GM12878 (cell line): ENCODE measurements around the gene ZNF785. TPM values are rescaled to one million over a fixed set of nuclear protein-coding genes. Genes with fewer than 3 reads are reported as not detected.

ENCODE experiments used
- ATAC-seq: fragments of 200-7000 bp; cut with Tn5 transposase; 3 replicates; pipeline ENCODE4 v1.9.1; 2020; ENCODE audit warnings: mild to moderate bottlenecking, moderate library complexity
- BruUV-seq: library from RNA; stranded (reverse); fragments of 400-500 nt; replicated peaks from 2 replicates; lab custom pipeline; 2021; lab: Mats Ljungman, UMichigan
- CTCF ChIA-PET: fragments of 300-600 bp; sonication (Branson Sonifier 250); formaldehyde crosslinking; extraction: SDS; loops from one replicate; lab custom pipeline; 2021; ENCODE audit warnings: inconsistent platforms; lab: Yijun Ruan, JAX
- POLR2A ChIA-PET: fragments of 350-600 bp; formaldehyde crosslinking; extraction: SDS; loops from one replicate; lab custom pipeline; 2021; ENCODE audit warnings: inconsistent platforms; lab: Charles Lee
- RAD21 ChIA-PET: fragments of 300-600 bp; sonication (Branson Sonifier 250); formaldehyde crosslinking; loops from one replicate; lab custom pipeline; 2023; ENCODE audit warnings: antibody characterized with exemption; ENCODE audit not compliant: unreplicated experiment; lab: Charles Lee
- SMC1A ChIA-PET: fragments of 300-600 bp; sonication (Branson Sonifier 250); formaldehyde crosslinking; loops from one replicate; lab custom pipeline; 2023; ENCODE audit not compliant: unreplicated experiment, uncharacterized antibody; lab: Charles Lee
- DNase-seq: peaks from one replicate; pipeline ENCODE4 v3.0.0-alpha.2; 2011; ENCODE audit warnings: low read depth, low spot score
- FAIRE-seq: peaks from 3 replicates; lab custom pipeline; 2011; peaks lifted over from hg19 to GRCh38; lab: Jason Lieb, UNC
- H2AFZ ChIP-seq: 2 replicates; pipeline ENCODE4 v1.6.0; 2011; ENCODE audit warnings: low read depth, low read length, control low read depth; ENCODE audit not compliant: control insufficient read depth
- H3K27ac ChIP-seq: 2 replicates; pipeline ENCODE4 v1.5.1; 2011; ENCODE audit warnings: control low read depth; ENCODE audit not compliant: control insufficient read depth, insufficient read depth
- H3K27me3 ChIP-seq, 2 experiments: replicated peaks in 1 of 2; 2 replicates each; pipeline versions ENCODE4 v1.6.0 to v1.6.1; 2011; ENCODE audit warnings: low read length in 1 of 2; ENCODE audit not compliant: control insufficient read depth in 2 of 2, insufficient read depth in 2 of 2
- H3K36me3 ChIP-seq, 2 experiments: 2 replicates each; pipeline ENCODE4 v1.5.1; 2011; ENCODE audit warnings: low read length in 1 of 2; ENCODE audit not compliant: control insufficient read depth in 2 of 2, insufficient read depth in 2 of 2
- H3K4me1 ChIP-seq: 2 replicates; pipeline ENCODE4 v1.6.1; 2011; ENCODE audit warnings: mild to moderate bottlenecking, low read length, moderate library complexity, mixed read lengths; ENCODE audit not compliant: control insufficient read depth, insufficient read depth
- H3K4me2 ChIP-seq: 2 replicates; pipeline ENCODE4 v1.6.0; 2011; ENCODE audit warnings: control low read depth; ENCODE audit not compliant: control insufficient read depth, insufficient read depth
- H3K4me3 ChIP-seq: fragments of 200-600 bp; sonication (generic); 2 replicates; pipeline ENCODE4 v1.5.1; 2016
- H3K79me2 ChIP-seq: 2 replicates; pipeline ENCODE4 v1.6.0; 2011; ENCODE audit warnings: low read length; ENCODE audit not compliant: control insufficient read depth, insufficient read depth
- H3K9ac ChIP-seq: 2 replicates; pipeline ENCODE4 v1.8.0; 2011; ENCODE audit warnings: low read length, control low read depth, mixed read lengths; ENCODE audit not compliant: control insufficient read depth, insufficient read depth
- H3K9me3 ChIP-seq: replicated peaks from 3 replicates; pipeline ENCODE4 v1.5.1; 2011; ENCODE audit warnings: mild to moderate bottlenecking, low read length; ENCODE audit not compliant: control insufficient read depth, insufficient read depth
- H4K20me1 ChIP-seq: 2 replicates; pipeline ENCODE4 v1.6.0; 2011; ENCODE audit not compliant: control insufficient read depth, insufficient read depth
- ASH2L ChIP-seq: fragments of 300-600, 200-600 bp; sonication (generic); IDR thresholded peaks from 2 replicates; pipeline ENCODE4 v1.6.1; 2017; ENCODE audit warnings: low read depth, mild to moderate bottlenecking, borderline replicate concordance
- IKZF2 ChIP-seq, 2 experiments: fragments of 450-650 bp; IDR thresholded peaks; 2 replicates each; pipeline ENCODE4 v1.6.1; 2017; ENCODE audit warnings: mild to moderate bottlenecking in 2 of 2, moderate library complexity in 2 of 2
- IRF3 ChIP-seq: fragments of 450-650 bp; IDR thresholded peaks from 2 replicates; pipeline ENCODE4 v1.6.1; 2014; ENCODE audit warnings: mild to moderate bottlenecking
- KLF5 ChIP-seq: fragments of 450-650 bp; IDR thresholded peaks from 2 replicates; pipeline ENCODE4 v1.6.1; 2014; ENCODE audit warnings: mild to moderate bottlenecking; ENCODE audit not compliant: partially characterized antibody
- LARP7 ChIP-seq: fragments of 450-650 bp; IDR thresholded peaks from 2 replicates; pipeline ENCODE4 v1.6.1; 2017; ENCODE audit warnings: mild to moderate bottlenecking
- PAX8 ChIP-seq: fragments of 450-650 bp; IDR thresholded peaks from 2 replicates; pipeline ENCODE4 v1.6.1; 2017; ENCODE audit warnings: mild to moderate bottlenecking, moderate library complexity
- PBX3 ChIP-seq: IDR thresholded peaks from 2 replicates; pipeline ENCODE4 v1.6.1; 2011; ENCODE audit warnings: mild to moderate bottlenecking, low read depth, low read length, moderate library complexity; ENCODE audit not compliant: insufficient replicate concordance
- RBBP5 ChIP-seq: fragments of 200-600 bp; sonication (generic); conservative IDR thresholded peaks from 2 replicates; pipeline ENCODE4 v1.6.1; 2016
- SIN3A ChIP-seq: IDR thresholded peaks from 2 replicates; pipeline ENCODE4 v1.6.1; 2012; ENCODE audit warnings: low read depth, low read length, improper control_type of control experiment
- SREBF1 ChIP-seq: IDR thresholded peaks from 2 replicates; pipeline ENCODE4 v1.6.1; 2012; ENCODE audit warnings: mild to moderate bottlenecking, low read length
- TBL1XR1 ChIP-seq: IDR thresholded peaks from 2 replicates; pipeline ENCODE4 v1.6.1; 2012; ENCODE audit warnings: low read depth, low read length, improper control_type of control experiment
- ZNF217 ChIP-seq: fragments of 450-650 bp; IDR thresholded peaks from 2 replicates; pipeline ENCODE4 v1.6.1; 2017; ENCODE audit warnings: antibody characterized with exemption, mild to moderate bottlenecking
- WGBS: methylation state at CpG from one replicate; pipeline ENCODE4 v1.1.6; 2016; ENCODE audit warnings: low lambda C conversion rate; ENCODE audit not compliant: insufficient replicate concordance, insufficient coverage; ENCODE audit errors: missing lambda C conversion rate; 5-methylcytosine and 5-hydroxymethylcytosine counted together
- in situ Hi-C: fragments of 300-500 bp; cut with MboI; formaldehyde crosslinking; loops from 9 replicates; pipeline ENCODE4 v1.14.3; 2018; ENCODE audit warnings: mixed read lengths
- intact Hi-C: fragments of 100-400 bp; cut with micrococcal nuclease; formaldehyde crosslinking; loops from one replicate; pipeline ENCODE4 v1.14.2; 2022; ENCODE audit not compliant: unreplicated experiment
- polyA plus RNA-seq, 11 experiments: library from polyadenylated mRNA; depleted of rRNA in 4 of 11; unstranded in 6 of 11; stranded (reverse) in 5 of 11; fragments of >200 nt; fragmentation: Nextera tagmentation in 4 of 11; fragmentation: Illumina TruSeq in 1 of 11; extraction: Ambion mirVana in 4 of 11; extraction: Trizol in 1 of 11; gene quantifications; 1 replicate in 1 of 11; 2 replicates in 10 of 11; pipeline versions ENCODE4 v1.2.1 to v1.2.3, GENCODE V29; 2011 to 2016; ENCODE audit warnings: inconsistent platforms in 2 of 11, missing spikeins in 2 of 11, low read depth in 1 of 11
- total RNA-seq, 4 experiments: library from RNA; depleted of rRNA in 3 of 4; stranded (reverse); fragments of >200 nt in 3 of 4; fragmentation: Illumina TruSeq in 1 of 4; extraction: Trizol in 1 of 4; gene quantifications; 2 replicates each; pipeline versions ENCODE4 v1.2.1 to v1.2.3, GENCODE V29; 2013 to 2021

Gene ZNF785
- total and polyA plus RNA-seq, 10 of the 15 experiments (the other 5 are each of a cell fraction or from before 2014, with no cell fraction given) = 0.87 to 11.5 (median 7.5) TPM

GRCh38 chr16:30601966-30602365 lies 16.5 kb upstream of the ZNF785 start:
- TF ChIP-seq LARP7 = no peak
- no peak for TF ChIP-seq SREBF1
- no peak for TF ChIP-seq KLF5
- no peak for TF ChIP-seq IKZF2 (IDR thresholded peaks at IDR 0.05)
- no peak for TF ChIP-seq PBX3
- TF ChIP-seq TBL1XR1 = no peak
- TF ChIP-seq ASH2L = no peak
- no peak for TF ChIP-seq IRF3
- no peak for TF ChIP-seq RBBP5
- TF ChIP-seq SIN3A = no peak
- TF ChIP-seq ZNF217 = no peak
- no peak for TF ChIP-seq PAX8
- Histone ChIP-seq H3K9me3 (no peaks in the 10 kb centered on the region), H3K27me3 (no peaks in the 10 kb centered on the region), H3K79me2 (no peaks in the 10 kb centered on the region), H4K20me1 (no peaks in the 10 kb centered on the region), H3K27ac (no peak overlapping the region), H3K4me1 (no peaks in the 10 kb centered on the region), H2AFZ (no peak overlapping the region), H3K36me3 (peaks cover 11 to 14% of the 10 kb centered on the region in 2 experiments; a peak in 3 of 4 replicates), H3K4me2 (no peak overlapping the region), H3K4me3 (no peak overlapping the region), H3K9ac (no peak overlapping the region)
- no peak for FAIRE-seq
- CTCF ChIA-PET = interaction anchor here (0.5 to 8.9 kb wide), 8 partner anchors 14 to 172 kb away, joined by 3 to 89 read pairs (median 4); partner anchors contain the start of gene DCTPP1
- intact Hi-C loops (no loop called here), in situ Hi-C loops (no loop called here)
- no peak for DNase-seq
- POLR2A ChIA-PET = interaction anchor here (0.9 kb wide), 1 partner anchor 16 kb away, joined by 3 read pairs; no protein-coding TSS in a partner anchor
- RAD21 ChIA-PET = interaction anchor here (1.1 to 3.5 kb wide), 3 partner anchors 66 to 184 kb away, joined by 3 to 14 read pairs (median 5); partner anchors contain the start of gene DCTPP1
- SMC1A ChIA-PET = interaction anchor here (1.5 to 1.7 kb wide), 2 partner anchors 10 to 173 kb away, joined by 6 to 7 read pairs; partner anchors contain the start of gene DCTPP1
- BruUV-seq = no TSS peak
- 75% methylated on average over 4 of the region's 4 CpGs for WGBS
- no peak for ATAC-seq
